ENCODE results near the gene TAGLN3. TPM values are rescaled to one million over a fixed set of nuclear protein-coding genes. Genes with fewer than 3 reads are reported as not detected.
"Not testable (repeated sequence)": the region's sequence is repeated elsewhere in the genome, so short reads cannot be mapped to it uniquely, and the experiment has no call there.

The TAGLN3 gene
- total RNA-seq, 1 donor from 2014 or later = 1.8 TPM

DNA sequence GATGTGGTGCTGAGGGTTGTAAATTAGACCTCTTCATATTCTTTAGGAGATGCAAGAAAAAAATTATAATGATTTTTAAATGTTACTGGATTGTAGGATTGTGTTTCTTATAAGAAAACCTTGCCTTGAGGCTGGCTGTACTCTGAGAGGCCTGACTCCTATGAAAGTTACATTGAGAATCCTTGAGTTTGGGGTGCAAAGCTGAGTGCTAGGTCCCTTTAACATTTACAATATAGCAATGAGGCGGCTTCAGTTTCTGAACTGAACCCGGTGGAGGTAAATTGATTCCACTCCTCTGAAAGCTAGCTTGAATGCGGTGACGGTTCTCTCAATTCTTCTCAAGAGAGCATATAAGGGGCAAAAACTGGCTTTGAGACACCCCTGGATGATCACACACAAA is 35.7 kb downstream of the TAGLN3 start, which contains the start of gene TMPRSS7:
TSS of gene TMPRSS7 (plus strand) at position 301 of the 400 bp plus-strand sequence. CDS start 110 bp downstream, outside the sequence.
- FAIRE-seq (no peak), DNase-seq (ENCODE audit: low read depth) (no peak)
- no peaks in the 10 kb centered on the region for H3K36me3 ChIP-seq (ENCODE audit: control insufficient read depth, insufficient read depth, low read length)
- no peak within 1 kb of the TSS for H3K4me3 ChIP-seq (ENCODE audit: low read depth, low read length)
- no peaks in the 10 kb centered on the region for H3K27me3 ChIP-seq (ENCODE audit: control insufficient read depth, insufficient read depth, low read length)
- no peak for TF ChIP-seq CTCF (IDR thresholded peaks at IDR 0.05; ENCODE audit: insufficient read depth, low read length, severe bottlenecking)

DNA sequence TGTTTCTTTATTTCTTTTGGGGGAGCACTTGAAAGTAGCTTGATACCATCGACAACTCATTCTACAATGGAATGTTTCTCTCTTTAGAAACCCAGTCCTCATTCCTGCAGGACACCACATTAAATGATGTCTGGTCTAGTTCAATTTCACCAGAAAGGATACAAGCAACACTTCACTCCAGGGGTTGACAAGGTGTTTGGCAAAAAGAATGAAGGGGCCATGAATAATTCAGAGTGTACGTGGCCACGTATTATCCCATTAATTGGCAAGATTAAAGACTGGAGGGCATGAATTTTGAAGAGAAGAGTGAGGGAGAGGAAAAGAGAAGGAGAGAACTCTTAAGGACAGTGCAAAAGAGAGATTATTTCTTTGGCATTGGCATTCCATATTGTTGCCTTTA is 36.5 kb downstream of the TAGLN3 start:
- DNase-seq (ENCODE audit: low read depth) = no peak
- no peak overlapping the region for H3K4me3 ChIP-seq (ENCODE audit: low read depth, low read length)
- no peak for TF ChIP-seq CTCF (IDR thresholded peaks at IDR 0.05; ENCODE audit: insufficient read depth, low read length, severe bottlenecking)
- no peak for FAIRE-seq
- H3K36me3 ChIP-seq (ENCODE audit: control insufficient read depth, insufficient read depth, low read length) = no peaks in the 10 kb centered on the region
- no peaks in the 10 kb centered on the region for H3K27me3 ChIP-seq (ENCODE audit: control insufficient read depth, insufficient read depth, low read length)

DNA sequence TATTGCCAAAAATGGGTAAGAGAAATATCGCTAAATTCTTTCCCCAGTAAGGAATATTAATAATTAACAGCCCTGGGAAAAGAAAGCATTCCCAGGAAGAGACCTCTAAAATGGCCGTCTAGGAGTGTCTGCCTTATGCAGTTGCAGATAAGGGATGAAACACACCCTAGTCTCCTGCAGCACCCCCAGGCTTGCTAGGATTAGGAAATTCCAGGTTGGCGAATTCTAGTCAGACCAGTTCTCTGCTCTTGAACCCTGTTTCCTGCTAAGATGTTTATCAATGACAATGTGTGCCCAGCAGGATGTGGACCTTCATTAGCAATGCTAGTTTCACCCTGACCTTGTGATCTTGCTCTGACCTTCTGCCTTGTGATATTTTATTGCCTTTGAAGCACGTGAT is 38.5 kb downstream of the TAGLN3 start:
- not testable (repeated sequence) for DNase-seq (ENCODE audit: low read depth); H3K36me3 ChIP-seq (ENCODE audit: control insufficient read depth, insufficient read depth, low read length); H3K27me3 ChIP-seq (ENCODE audit: control insufficient read depth, insufficient read depth, low read length); FAIRE-seq; H3K4me3 ChIP-seq (ENCODE audit: low read depth, low read length)

- FAIRE-seq (no peak), DNase-seq (ENCODE audit: low read depth) (peak; percentile 91)
- H3K36me3 ChIP-seq (ENCODE audit: control insufficient read depth, insufficient read depth, low read length) = no peaks in the 10 kb centered on the region
- no peak for TF ChIP-seq CTCF (IDR thresholded peaks at IDR 0.05; ENCODE audit: insufficient read depth, low read length, severe bottlenecking)
- H3K27me3 ChIP-seq (ENCODE audit: control insufficient read depth, insufficient read depth, low read length) = no peaks in the 10 kb centered on the region
- H3K4me3 ChIP-seq (ENCODE audit: low read depth, low read length) = no peak overlapping the region
Measured at GRCh38 chr3:112038863-112039262, 40.1 kb downstream of the TAGLN3 start.

DNA sequence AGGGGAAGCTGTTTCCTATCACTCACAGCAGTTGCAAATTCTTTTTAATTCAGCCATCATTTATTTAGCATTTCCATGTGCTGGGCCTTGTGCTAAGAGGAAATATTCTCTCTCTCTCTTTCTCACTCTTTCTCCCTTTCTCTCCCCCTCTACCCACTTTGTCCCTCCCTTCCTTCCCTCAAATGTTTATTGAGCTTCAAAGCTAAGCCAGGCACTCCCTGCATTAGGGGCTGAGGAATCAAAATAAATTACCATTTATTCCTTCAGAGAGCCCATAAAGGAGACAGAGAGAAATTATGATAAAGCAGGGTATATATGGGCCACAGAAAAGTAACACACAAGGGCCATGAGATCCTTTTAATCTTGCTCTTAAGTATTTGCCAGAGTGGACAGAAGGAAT is 42.6 kb downstream of the TAGLN3 start:
- no peaks in the 10 kb centered on the region for H3K36me3 ChIP-seq (ENCODE audit: control insufficient read depth, insufficient read depth, low read length)
- no peak for TF ChIP-seq CTCF (IDR thresholded peaks at IDR 0.05; ENCODE audit: insufficient read depth, low read length, severe bottlenecking)
- FAIRE-seq (no peak), DNase-seq (ENCODE audit: low read depth) (no peak)
- H3K4me3 ChIP-seq (ENCODE audit: low read depth, low read length) = no peak overlapping the region
- no peaks in the 10 kb centered on the region for H3K27me3 ChIP-seq (ENCODE audit: control insufficient read depth, insufficient read depth, low read length)

DNA sequence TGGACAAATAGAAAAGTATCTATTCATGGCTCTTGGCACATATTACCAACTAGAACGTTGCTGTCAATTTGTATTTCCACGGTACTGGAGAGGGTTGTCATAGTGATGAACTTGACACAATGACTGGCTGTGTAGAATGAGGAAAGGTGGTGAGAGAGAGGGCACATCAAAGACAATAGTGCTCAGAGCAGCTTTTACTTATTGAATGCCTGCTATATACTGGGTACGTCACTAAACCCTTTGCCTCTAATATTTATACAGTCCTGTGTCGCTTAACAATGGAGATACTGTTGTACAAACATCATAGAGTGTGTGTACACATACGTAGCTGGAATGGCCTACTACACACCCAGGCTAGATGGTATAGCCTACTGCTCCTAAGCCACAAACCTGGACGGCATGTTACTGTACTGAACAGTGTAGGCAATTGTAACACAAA is 44.1 kb downstream of the TAGLN3 start:
- DNase-seq (ENCODE audit: low read depth) = peak; percentile 52
- Histone ChIP-seq H3K36me3 (ENCODE audit: control insufficient read depth, insufficient read depth, low read length) (no peaks in the 10 kb centered on the region), H3K27me3 (ENCODE audit: control insufficient read depth, insufficient read depth, low read length) (no peaks in the 10 kb centered on the region), H3K4me3 (ENCODE audit: low read depth, low read length) (no peak overlapping the region)
- no peak for TF ChIP-seq CTCF (IDR thresholded peaks at IDR 0.05; ENCODE audit: insufficient read depth, low read length, severe bottlenecking)
- FAIRE-seq = no peak

Measured in bronchial epithelial cell (primary cell).